Measurements from ENCODE around the gene PLAAT4. TPM values are rescaled to one million over a fixed set of nuclear protein-coding genes. Genes with fewer than 3 reads are reported as not detected.

Gene PLAAT4
- total and polyA plus RNA-seq, 2 donors from 2014 or later, result 111 to 579 TPM

DNA sequence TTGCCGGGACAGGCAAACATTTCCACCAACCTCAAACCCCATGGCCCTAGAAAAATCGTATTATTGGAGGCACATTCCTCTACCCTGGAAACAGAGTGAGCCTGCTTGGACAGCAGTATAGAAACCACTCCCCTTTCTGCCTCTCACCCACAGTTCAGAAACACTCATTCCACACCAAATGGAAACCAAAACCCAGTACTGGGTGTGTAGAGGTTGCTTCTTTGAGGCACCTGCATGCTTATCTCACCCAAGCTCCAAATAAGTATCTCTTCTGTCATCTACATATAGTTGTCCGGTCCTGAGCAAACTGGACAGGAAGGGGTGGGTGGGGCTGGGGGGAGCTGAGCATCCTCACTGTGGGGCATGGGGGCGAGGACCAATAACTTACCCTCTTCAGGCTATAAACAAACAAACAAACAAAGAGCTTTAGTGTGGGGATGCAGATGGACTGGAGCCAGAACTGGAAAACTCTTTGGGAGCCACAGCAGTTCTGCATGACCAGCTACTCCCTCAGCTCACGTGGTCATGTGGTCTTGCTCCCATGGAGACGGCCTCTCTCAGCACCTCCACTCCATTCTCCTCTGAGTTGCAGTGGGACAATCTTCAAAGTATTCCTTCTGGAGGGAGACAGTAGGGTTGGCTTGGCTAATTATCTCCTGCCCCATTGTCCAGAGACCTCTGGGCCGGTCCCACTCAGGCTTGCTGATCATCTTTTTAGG is 27.6 kb downstream of the PLAAT4 start:
- DNase-seq (peak; percentile 65 to 90 (median 80)), FAIRE-seq (no peak)
- H3K9me3 ChIP-seq (ENCODE audit: control insufficient read depth in 2 of 3, insufficient read depth in 1 of 3, low read length in 3 of 3), result no peaks in the 10 kb centered on the region
- H3K36me3 ChIP-seq (ENCODE audit: control insufficient read depth in 2 of 3, insufficient read depth in 3 of 3, low read length in 3 of 3), result no peaks in the 10 kb centered on the region
- TF ChIP-seq, protein P1, sequence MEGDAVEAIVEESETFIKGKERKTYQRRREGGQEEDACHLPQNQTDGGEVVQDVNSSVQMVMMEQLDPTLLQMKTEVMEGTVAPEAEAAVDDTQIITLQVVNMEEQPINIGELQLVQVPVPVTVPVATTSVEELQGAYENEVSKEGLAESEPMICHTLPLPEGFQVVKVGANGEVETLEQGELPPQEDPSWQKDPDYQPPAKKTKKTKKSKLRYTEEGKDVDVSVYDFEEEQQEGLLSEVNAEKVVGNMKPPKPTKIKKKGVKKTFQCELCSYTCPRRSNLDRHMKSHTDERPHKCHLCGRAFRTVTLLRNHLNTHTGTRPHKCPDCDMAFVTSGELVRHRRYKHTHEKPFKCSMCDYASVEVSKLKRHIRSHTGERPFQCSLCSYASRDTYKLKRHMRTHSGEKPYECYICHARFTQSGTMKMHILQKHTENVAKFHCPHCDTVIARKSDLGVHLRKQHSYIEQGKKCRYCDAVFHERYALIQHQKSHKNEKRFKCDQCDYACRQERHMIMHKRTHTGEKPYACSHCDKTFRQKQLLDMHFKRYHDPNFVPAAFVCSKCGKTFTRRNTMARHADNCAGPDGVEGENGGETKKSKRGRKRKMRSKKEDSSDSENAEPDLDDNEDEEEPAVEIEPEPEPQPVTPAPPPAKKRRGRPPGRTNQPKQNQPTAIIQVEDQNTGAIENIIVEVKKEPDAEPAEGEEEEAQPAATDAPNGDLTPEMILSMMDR (IDR thresholded peaks at IDR 0.05; ENCODE audit: borderline replicate concordance, extremely low read depth, insufficient read depth), result no peak
- H3K9ac ChIP-seq (ENCODE audit: low read length in 3 of 3), result peak overlapping the region in 1 of 3 donors; percentile 22
- peak overlapping the region; percentile 7 to 65 for H3K27ac ChIP-seq (ENCODE audit: low read depth in 2 of 2, low read length in 2 of 2)
- intact Hi-C loops (cut with DNase I), result no loop called here
- no peak overlapping the region for H3K4me3 ChIP-seq (ENCODE audit: low read length in 3 of 3)
- no peaks in the 10 kb centered on the region for H3K27me3 ChIP-seq (ENCODE audit: control insufficient read depth, insufficient read depth, low read length)
- H3K4me1 ChIP-seq (ENCODE audit: control insufficient read depth in 2 of 3, insufficient read depth in 2 of 3, low read depth in 1 of 3, low read length in 3 of 3), result peaks cover 0 to 20% (median 15%) of the 10 kb centered on the region in 3 donors

DNA sequence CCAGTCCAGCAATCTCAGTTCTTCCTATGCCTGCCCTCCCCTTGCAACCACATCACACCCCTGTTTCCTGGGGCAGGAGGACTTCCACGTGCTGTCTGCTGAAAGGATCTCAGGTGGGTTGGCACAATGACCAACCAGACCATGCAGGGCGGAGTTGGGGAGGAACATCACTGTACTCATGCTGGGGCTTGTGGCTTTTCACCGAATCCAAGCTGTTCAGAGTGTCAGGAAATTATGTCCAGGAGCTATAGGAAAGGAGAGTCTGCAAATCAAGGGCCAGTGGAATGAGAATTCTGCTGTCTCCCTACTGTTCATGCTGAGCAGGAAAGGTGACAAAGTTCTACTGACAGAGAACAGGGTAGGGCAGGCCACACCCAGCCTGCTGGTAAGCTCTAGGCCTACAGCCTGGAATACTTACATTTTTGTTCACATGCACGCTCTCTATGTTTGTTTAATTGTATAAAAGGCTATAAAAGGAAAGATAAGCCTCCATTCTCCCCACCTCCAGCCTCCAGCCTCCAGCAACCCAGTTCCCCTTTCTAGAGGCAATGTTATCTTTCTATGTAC is 28.3 kb downstream of the PLAAT4 start:
- peak overlapping the region in 1 of 3 donors; percentile 22 for H3K9ac ChIP-seq (ENCODE audit: low read length in 3 of 3)
- H3K4me1 ChIP-seq (ENCODE audit: control insufficient read depth in 2 of 3, insufficient read depth in 2 of 3, low read depth in 1 of 3, low read length in 3 of 3), result peaks cover 0 to 20% (median 15%) of the 10 kb centered on the region in 3 donors
- DNase-seq (no peak), FAIRE-seq (no peak)
- intact Hi-C loops (cut with DNase I), result no loop called here
- H3K27me3 ChIP-seq (ENCODE audit: control insufficient read depth, insufficient read depth, low read length), result no peaks in the 10 kb centered on the region
- TF ChIP-seq, protein P1 (IDR thresholded peaks at IDR 0.05; ENCODE audit: borderline replicate concordance, extremely low read depth, insufficient read depth), result no peak
- peak overlapping the region in 1 of 2 donors; percentile 65 for H3K27ac ChIP-seq (ENCODE audit: low read depth in 2 of 2, low read length in 2 of 2)
- no peaks in the 10 kb centered on the region for H3K9me3 ChIP-seq (ENCODE audit: control insufficient read depth in 2 of 3, insufficient read depth in 1 of 3, low read length in 3 of 3)
- H3K4me3 ChIP-seq (ENCODE audit: low read length in 3 of 3), result no peak overlapping the region
- H3K36me3 ChIP-seq (ENCODE audit: control insufficient read depth in 2 of 3, insufficient read depth in 3 of 3, low read length in 3 of 3), result no peaks in the 10 kb centered on the region

DNA sequence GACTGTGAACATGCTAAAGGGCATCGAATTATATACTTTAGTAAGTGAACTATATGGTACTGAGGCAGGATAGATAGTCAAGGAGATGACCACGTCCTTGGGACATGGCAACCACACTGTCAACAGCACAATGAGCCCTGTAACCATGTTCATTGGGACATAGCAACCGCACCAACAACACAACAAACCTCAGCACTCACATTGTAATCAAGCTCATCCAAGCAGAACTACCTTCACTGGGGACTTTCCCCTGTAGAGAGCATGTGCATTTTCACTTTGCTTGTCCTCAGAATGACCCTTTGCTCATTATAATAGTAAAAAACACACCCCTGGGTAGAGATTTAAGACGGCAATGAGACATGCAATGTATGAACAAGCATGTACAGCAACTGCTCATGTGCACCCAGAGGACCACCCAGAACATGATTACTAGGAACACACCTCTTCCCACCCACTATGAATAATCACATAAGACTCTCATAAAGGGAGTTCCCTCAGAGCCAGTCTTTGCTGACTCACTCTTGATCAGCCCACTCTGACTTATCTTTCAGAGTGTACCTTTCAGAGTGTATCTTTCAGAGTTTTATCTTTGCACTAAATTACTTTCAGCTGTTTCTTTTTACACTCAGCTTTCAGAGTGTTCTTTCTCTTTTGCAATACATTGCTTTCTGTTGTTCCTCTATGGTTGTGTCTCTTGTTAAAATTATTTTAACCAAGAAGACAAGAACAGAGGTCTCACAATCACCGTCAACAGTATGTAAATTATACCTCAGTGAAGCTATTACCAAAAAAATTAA is 30.6 kb downstream of the PLAAT4 start:
- peak in 4 of 5 donors; percentile 59 to 92 (median 84) for DNase-seq
- no peak for FAIRE-seq
- peak overlapping the region; percentile 26 to 77 for H3K27ac ChIP-seq (ENCODE audit: low read depth in 2 of 2, low read length in 2 of 2)

More for the DNA sequence above, 30.6 kb downstream of the PLAAT4 start:
- H3K27me3 ChIP-seq (ENCODE audit: control insufficient read depth, insufficient read depth, low read length), result no peaks in the 10 kb centered on the region
- H3K4me1 ChIP-seq (ENCODE audit: control insufficient read depth in 2 of 3, insufficient read depth in 2 of 3, low read depth in 1 of 3, low read length in 3 of 3), result peaks cover 0 to 18% (median 15%) of the 10 kb centered on the region in 3 donors
- no peak overlapping the region for H3K9ac ChIP-seq (ENCODE audit: low read length in 3 of 3)
- H3K36me3 ChIP-seq (ENCODE audit: control insufficient read depth in 2 of 3, insufficient read depth in 3 of 3, low read length in 3 of 3), result no peaks in the 10 kb centered on the region
- H3K9me3 ChIP-seq (ENCODE audit: control insufficient read depth in 2 of 3, insufficient read depth in 1 of 3, low read length in 3 of 3), result no peaks in the 10 kb centered on the region
- peak overlapping the region in 1 of 3 donors; percentile 19 for H3K4me3 ChIP-seq (ENCODE audit: low read length in 3 of 3)
- intact Hi-C loops (cut with DNase I), result no loop called here
- TF ChIP-seq, protein P1 (IDR thresholded peaks at IDR 0.05; ENCODE audit: borderline replicate concordance, extremely low read depth, insufficient read depth), result no peak

Measured in kidney (tissue), 14 donors.